GM19025 (cell line): ENCODE results near the gene VSNL1.

Experiments used
- ATAC-seq: cut with Tn5 transposase; IDR thresholded peaks from one replicate; pipeline ENCODE4 v1.9.1; 2021; ENCODE audit warnings: mild to moderate bottlenecking, low read depth, moderate library complexity; ENCODE audit not compliant: unreplicated experiment

VSNL1 gene

DNA sequence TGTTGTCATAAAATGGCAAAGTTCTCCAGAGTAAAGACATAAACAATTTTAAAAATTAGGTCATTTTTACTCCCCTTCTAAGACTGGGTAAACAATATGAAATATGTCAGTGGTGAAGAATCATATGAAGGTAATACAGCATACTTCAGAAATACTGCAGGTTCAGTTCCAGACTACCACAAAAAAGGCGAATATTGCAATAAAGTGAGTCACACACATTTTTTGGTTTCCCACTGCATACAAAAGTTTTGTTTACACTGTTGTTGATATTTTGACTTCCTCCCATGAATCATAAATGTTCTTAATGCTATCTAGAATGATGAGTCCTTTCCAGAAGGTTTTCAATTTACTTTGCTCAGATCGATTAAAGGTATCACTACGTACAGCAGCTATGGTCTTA is 139.6 kb downstream of the VSNL1 start:
- ATAC-seq: no peak

DNA sequence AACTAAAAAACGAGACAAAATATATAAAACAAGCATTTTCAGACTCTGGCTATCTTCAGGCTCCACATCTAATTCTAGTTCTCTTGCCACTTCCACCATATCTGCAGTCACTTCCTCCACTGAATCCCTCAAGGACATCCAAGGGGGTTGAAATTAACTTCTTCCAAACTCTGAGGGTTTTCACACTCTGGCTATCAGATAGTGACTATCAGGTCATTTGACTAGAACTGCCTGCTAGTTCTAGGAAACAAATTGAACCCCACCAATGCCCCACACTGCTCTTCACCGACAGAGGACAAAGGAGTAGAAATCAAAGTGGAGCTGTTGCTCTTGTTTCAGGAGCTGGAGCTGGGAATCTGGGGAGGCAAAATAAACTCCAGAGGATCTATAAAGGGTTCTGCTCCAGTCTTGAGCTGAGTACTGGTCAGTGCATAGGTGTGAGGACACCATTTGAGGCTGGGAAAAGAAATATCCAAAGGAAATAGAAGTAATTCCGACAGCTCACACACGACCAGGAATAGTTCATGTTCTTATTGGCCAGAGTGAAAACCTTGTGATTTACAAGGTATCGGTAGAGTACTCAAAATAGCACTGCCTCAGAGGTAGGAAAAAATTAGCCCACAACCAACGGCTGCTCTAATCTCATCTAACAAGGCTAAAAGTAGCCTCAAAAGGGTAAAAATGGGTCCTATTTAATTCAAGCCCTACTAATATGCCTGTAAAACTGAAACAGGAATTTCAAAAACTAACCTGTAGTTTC is 141.8 kb downstream of the VSNL1 start:
- ATAC-seq: no peak

DNA sequence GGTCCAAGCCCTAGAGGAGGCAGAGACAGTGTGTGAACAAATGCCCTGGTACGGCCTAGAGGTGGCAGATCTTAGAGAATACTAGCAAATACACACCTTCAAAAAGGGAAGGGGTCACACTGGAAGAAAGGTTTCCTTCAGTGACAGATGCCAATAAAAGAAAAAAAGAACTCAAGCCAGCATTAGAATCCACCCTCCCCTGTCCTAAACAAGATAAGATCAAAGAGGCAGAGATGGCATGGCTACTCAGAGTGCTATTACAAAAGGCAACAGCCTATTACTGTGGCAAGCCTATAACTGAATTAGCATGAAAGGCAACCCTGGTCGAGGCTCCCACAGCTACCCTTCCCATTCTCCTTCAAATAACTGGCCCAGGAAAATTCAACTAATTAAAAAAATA is 143.5 kb downstream of the VSNL1 start:
- ATAC-seq: no peak

DNA sequence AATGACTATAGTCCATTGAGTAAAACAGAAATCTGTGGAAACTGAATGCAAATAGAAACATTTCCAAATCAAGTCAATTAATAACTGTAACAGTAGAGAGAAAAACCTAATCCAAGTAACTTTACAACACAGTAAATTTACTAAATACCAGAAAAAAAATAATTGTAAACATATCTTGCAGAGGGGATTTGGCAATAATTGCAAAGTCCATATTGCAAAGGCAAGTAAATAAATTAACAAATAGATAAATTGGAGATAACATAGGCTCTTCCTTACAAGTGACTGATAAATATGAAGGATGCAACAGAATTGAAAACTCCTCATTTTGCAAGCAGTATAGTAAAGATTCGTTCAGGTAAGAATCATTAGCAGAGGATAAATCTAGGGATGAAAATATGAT is 148.1 kb downstream of the VSNL1 start:
- no peak for ATAC-seq

DNA sequence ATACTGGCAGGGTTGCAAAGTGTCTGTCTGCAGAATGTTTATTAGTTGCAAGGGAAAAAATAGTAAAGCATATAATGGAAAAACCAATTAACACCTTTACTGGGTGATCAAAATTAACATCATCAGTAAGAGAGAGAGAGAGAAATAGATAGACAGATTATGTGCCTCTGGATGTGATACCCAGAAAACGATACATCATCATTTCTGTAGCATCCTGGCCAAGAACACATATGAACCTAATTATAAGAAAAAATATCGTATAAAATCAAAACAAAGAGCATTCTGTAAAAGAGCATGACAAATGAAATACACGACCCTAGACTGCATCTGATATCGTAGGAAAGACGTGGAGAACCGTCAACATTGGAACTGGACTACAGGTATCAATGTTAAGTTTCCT is 148.5 kb downstream of the VSNL1 start:
- ATAC-seq: no peak

DNA sequence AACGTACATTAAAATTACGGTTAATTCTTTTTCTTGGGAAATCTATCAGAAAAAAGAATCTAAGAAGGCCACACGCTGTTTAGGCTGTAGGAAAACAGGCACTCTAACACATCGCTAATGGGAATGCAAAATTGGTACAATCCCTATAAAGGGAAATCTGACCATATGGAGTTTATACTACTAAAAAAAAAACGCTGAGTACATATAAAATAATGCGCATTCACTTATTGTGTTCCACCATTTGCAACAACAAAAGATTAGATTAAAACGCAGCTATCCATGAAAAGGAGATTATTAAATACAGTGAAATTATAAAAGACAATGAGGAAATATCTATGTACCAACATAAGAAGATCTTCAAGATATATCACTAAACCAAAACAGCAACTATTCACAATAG is 150.3 kb downstream of the VSNL1 start:
- no peak for ATAC-seq
